Endometrial microvascular endothelial cells (primary cell): ENCODE results near the gene RASSF8. TPM values are rescaled to one million over a fixed set of nuclear protein-coding genes. Genes with fewer than 3 reads are reported as not detected.

Experiments
- in situ Hi-C: cut with HindIII; loops from 2 replicates; pipeline ENCODE4 v1.10.0; 2017; ENCODE audit warnings: low sequenced_read_pairs, low pct_unique_long_range_greater_than_20kb; ENCODE audit errors: inconsistent ontology term
- total RNA-seq: library from RNA; depleted of rRNA; stranded (reverse); fragments of >200 nt; gene quantifications from one replicate; pipeline ENCODE4 v1.2.3, GENCODE V29; 2015; ENCODE audit errors: inconsistent ontology term

The RASSF8 gene
- total RNA-seq, 1 donor from 2014 or later, result 38.3 TPM

DNA sequence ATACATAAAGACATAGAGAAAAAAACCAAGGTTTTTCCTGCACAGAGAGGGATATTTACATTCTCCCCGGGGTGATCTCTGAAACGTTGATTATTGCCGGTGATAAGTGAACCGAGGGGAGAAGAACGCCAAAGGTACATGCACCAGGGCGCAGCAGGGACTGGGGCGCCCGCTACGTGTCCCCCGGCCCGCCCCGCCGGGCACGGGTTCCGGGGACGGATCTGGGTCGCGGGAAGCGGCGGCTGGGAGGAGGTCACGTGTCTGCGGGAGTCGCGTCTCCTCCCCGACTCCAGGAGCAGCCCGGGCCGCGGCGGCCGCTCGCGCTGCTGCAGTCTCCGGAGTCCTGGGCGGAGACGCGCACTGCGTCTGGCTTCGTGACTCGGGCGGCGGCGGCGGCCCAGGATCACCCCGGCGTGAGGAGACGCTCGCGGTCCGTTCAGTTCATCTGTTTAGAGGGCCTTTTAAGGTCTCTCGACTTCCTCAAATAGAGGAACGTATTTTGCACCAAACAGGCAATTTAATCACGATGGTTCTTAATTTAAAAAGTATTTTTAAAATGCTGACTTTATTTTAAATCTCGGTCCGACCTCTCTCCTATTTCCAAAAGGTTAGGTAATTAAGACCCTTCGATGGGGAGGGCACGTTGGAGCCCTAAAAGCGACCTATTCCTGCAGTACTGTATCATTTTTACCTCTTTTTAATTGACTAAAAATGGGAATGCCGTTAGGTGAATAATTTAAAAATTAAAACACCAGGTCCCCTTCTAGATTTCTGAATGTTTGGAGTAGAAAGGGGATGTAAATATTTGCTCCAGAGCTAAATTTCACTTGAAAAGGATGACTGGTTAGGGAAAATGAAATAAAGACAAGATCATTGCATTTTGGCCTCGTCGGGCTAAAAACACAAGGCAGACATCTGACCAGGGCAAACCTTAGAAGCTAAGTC is 168.1 kb downstream of the RASSF8 start:
- in situ Hi-C loops, result no loop called here

DNA sequence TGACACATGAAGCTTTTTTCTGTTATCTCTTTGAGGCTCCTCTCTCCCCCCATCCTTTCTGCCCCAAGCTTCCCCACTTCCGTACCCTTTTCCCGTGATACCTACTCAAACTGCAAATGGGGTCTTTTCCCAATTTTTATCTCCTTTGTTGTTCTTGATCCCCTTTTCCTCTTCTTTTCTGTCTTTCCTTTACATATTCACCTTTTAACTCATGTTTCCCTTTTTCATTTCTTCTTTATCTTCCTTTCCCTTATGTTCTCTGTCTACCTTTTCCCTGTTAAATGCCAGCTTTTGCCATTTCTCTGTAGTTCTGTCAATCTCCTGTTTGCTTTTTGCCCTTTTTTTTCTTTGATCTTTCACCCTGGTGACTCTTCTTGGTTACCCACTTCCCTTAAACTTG is 168.9 kb downstream of the RASSF8 start:
- in situ Hi-C loops, result no loop called here

DNA sequence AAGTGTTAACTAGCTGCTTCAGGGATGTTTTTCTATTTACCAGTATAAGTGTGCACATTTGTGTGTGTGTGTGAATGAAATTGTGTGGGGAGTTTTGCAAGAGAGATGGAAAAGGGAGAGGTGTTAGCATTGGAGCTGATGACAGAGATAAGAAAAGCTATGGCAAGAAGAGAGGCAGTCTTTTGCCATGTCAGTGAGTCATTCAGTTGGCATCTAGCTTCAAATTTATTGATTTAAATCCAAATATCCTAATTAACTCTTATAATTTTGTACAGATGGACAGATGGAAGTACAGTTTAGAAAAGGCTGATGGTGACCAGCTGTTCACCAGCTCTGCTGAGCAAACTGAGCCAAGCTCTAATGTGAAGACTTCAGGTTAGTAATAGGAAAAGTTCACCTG is 169.7 kb downstream of the RASSF8 start:
- in situ Hi-C loops, result no loop called here

Other genes with a start within 250 kb of the RASSF8 start
- 0.56 TPM for gene BHLHE41, start 166.4 kb downstream of the RASSF8 start, total RNA-seq
- 0.56 TPM for gene SSPN, start 236.9 kb downstream of the RASSF8 start, total RNA-seq